HFFc6 (cell line): ENCODE data around the gene LEMD2. TPM values are rescaled to one million over a fixed set of nuclear protein-coding genes. Genes with fewer than 3 reads are reported as not detected.

Experiments
- DNase-seq: peaks from one replicate; pipeline ENCODE4 v3.0.0-alpha.2; 2018
- H3K27ac Mint-ChIP-seq: 2 replicates; pipeline ENCODE4 v1.8.0; 2020; ENCODE audit warnings: mild to moderate bottlenecking, mixed read lengths
- H3K27me3 Mint-ChIP-seq: 2 replicates; pipeline ENCODE4 v1.8.0; 2021; ENCODE audit warnings: mild to moderate bottlenecking, moderate library complexity, mixed read lengths; ENCODE audit not compliant: insufficient read depth
- H3K36me3 Mint-ChIP-seq: 2 replicates; pipeline ENCODE4 v1.8.0; 2021; ENCODE audit warnings: low read depth, mixed read lengths
- H3K4me1 Mint-ChIP-seq: 2 replicates; pipeline ENCODE4 v1.8.0; 2020; ENCODE audit warnings: low read depth, mixed read lengths
- H3K4me3 Mint-ChIP-seq: 2 replicates; pipeline ENCODE4 v1.8.0; 2020; ENCODE audit warnings: mild to moderate bottlenecking, moderate library complexity, mixed read lengths
- H3K9me3 Mint-ChIP-seq: 2 replicates; pipeline ENCODE4 v1.8.0; 2020; ENCODE audit warnings: mild to moderate bottlenecking, mixed read lengths
- total RNA-seq, 6 experiments: library from RNA; stranded (reverse); fragmentation: NEBNext Ultra II Directional; extraction: Animal tissue kit (Norgen Biotek cat#: 25700); gene quantifications; 2 replicates in 1 of 6; 3 replicates in 5 of 6; pipeline ENCODE4 v1.2.3, GENCODE V29; 2021
- TF ChIP-seq, protein P1 (sequence below): fragments of 200-600 bp; sonication (generic); IDR thresholded peaks from 2 replicates; pipeline ENCODE4 v1.5.0; 2021; ENCODE audit warnings: antibody characterized with exemption, mild to moderate bottlenecking

The LEMD2 gene
- total RNA-seq, 6 experiments from 2014 or later: 42.4 to 46.7 (median 44.9) TPM

DNA sequence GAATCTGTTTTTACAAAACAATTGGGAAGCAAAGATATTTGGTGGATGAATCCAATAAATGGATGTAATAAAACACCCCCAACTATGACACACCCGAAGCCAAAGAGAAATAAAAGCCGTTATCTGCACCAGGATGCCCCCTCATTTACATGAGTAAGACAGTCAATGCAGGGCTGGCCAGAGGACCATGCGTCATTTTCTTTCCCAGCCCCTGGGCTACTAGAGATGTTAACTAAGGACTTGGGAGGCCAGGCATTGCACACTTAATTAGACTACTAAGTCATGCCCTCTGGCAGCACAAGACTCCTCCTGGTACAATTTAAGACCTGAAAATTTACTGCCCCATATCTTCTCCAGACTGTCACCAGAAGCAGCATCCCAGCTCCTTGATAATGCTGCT, 3.2 kb downstream of the LEMD2 start:
- peak overlapping the region; percentile 100 for H3K27ac Mint-ChIP-seq
- TF ChIP-seq, protein P1, sequence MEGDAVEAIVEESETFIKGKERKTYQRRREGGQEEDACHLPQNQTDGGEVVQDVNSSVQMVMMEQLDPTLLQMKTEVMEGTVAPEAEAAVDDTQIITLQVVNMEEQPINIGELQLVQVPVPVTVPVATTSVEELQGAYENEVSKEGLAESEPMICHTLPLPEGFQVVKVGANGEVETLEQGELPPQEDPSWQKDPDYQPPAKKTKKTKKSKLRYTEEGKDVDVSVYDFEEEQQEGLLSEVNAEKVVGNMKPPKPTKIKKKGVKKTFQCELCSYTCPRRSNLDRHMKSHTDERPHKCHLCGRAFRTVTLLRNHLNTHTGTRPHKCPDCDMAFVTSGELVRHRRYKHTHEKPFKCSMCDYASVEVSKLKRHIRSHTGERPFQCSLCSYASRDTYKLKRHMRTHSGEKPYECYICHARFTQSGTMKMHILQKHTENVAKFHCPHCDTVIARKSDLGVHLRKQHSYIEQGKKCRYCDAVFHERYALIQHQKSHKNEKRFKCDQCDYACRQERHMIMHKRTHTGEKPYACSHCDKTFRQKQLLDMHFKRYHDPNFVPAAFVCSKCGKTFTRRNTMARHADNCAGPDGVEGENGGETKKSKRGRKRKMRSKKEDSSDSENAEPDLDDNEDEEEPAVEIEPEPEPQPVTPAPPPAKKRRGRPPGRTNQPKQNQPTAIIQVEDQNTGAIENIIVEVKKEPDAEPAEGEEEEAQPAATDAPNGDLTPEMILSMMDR: no peak
- H3K36me3 Mint-ChIP-seq: peaks cover 46% of the 10 kb centered on the region
- peak overlapping the region; percentile 100 for H3K4me3 Mint-ChIP-seq
- peaks cover 5% of the 10 kb centered on the region; the same call in 1 of the 2 replicates for H3K27me3 Mint-ChIP-seq
- peak; percentile 92 for DNase-seq
- no peaks in the 10 kb centered on the region for H3K9me3 Mint-ChIP-seq
- H3K4me1 Mint-ChIP-seq: peaks cover 91% of the 10 kb centered on the region

DNA sequence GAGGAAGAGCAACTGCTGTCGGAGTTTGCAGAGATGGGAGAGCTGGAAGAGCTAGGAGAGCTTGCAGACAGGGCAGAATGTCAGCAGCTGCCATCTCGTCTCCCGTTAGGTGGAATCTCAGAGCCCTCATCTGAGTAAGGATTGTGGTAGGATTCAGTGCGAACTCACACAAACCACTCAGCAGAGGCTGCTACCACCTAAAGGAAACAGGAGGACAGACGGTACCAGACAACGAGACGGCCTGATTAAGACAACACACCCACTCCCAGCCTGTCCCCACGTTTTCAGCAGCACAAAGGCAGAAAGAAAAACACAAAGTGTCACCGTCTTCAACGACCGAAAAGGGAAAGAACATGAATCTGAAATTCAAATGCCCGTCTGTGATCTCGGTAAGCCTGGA, 4.1 kb downstream of the LEMD2 start:
- peak overlapping the region; percentile 61 for H3K4me3 Mint-ChIP-seq
- H3K9me3 Mint-ChIP-seq: no peaks in the 10 kb centered on the region
- peak overlapping the region; percentile 100 for H3K27ac Mint-ChIP-seq
- H3K4me1 Mint-ChIP-seq: peaks cover 88% of the 10 kb centered on the region
- peaks cover 54% of the 10 kb centered on the region for H3K36me3 Mint-ChIP-seq
- H3K27me3 Mint-ChIP-seq: peaks cover 6% of the 10 kb centered on the region; the same call in 1 of the 2 replicates
- no peak for DNase-seq
- TF ChIP-seq, protein P1: no peak

DNA sequence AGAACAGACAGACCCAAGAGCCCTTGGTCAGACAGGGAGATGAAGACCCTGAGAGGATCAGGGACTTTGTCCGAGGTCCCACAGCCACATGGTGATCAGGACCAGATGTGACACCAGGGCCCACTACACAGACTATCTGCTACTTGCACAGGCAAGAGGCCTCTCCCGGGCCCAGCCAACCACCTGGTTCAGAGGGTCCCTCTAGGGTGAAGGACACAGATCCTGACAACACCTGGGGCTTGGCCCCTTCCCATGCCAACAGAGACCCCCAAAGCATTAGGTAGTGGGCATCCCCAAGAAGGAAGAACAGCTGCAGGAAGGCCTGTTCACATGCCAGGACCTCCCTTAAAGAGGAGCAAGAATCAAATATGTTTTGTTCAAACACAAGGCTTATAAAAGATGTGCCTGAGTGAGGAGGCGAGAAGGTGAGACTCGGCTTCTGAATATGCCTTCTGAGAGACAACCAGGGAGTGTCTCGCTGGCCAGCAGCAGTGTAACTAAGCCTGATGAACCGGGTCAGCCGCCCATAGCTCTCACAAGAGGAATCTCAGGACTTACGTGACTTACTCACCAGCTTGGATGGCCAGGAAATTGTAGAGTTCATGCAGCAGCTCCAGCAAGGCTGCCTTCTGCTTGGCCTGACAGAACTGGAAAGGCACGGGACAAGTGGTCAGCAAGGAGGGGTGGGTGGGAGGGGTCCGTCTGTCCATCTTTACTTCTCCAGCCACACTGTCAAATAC, 5.0 kb downstream of the LEMD2 start:
- Mint-ChIP-seq H3K4me1 (peaks cover 80% of the 10 kb centered on the region), H3K27me3 (peaks cover 4% of the 10 kb centered on the region; the same call in 1 of the 2 replicates), H3K36me3 (peaks cover 57% of the 10 kb centered on the region), H3K9me3 (no peaks in the 10 kb centered on the region), H3K4me3 (no peak overlapping the region), H3K27ac (peak overlapping the region; percentile 100)
- TF ChIP-seq, protein P1: no peak
- no peak for DNase-seq

DNA sequence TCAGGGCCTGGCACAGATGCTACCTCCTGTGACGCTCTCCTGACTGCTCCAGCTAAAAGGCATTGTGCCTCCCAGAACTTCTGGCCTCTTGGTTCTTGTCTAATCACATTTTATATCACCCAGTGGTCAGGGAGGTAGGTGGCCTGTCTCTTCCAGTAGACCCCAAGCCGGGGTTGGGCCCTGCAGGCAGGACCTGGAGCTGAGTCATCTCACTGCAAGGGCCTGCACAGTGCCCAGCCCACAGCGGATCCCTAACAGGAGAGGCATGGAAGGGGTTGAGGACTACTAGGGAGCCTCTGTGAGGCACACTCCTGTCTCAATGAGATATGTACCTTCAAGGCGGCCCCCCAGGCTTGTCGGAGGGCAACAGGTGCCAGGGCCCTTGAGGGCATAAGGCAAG, 6.4 kb downstream of the LEMD2 start:
- TF ChIP-seq, protein P1: no peak
- Mint-ChIP-seq H3K36me3 (peaks cover 56% of the 10 kb centered on the region), H3K27me3 (peaks cover 2% of the 10 kb centered on the region; the same call in 1 of the 2 replicates), H3K4me3 (peak overlapping the region; percentile 65; the same call in 1 of the 2 replicates), H3K4me1 (peaks cover 72% of the 10 kb centered on the region), H3K9me3 (no peaks in the 10 kb centered on the region), H3K27ac (peak overlapping the region; percentile 87)
- no peak for DNase-seq

DNA sequence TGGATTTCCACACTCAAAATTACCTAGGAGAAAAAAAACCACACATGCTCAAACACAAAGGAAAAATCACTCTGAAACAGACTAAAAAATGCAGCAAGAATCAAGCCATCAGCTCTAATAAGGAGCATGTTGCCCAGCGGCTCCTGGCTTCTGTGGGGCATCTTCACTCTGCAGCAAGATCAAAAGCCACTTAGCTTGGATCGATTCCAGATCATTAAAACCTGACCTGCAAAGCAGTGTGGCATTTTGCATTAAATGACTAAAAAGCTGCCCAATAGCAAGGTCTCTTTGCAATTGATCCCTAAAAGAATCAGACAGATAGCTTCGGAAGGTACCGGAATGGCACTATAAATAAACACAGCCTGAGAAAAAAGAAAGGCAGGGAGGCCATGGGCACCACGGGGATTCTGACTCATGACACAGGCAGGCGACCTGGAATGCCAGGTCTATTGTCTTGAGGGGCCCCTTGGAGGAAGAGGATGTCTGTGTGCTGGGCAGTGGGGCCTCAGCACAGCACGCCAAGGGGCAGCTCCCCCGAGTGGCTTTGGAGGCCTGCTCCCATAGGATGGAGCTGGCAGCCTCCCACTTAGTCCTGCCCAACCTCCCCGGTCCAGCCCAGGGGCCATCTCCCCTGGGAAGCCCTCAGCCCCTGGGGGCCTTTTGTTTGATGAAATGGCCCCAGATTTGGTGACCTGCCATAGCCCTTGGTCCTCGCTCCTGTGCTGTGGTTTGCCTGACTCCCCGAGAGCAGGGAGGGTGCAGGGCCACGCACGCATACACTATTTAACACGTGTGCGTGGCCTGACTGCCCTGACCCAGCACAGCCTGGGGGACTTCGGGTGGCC, 7.6 kb downstream of the LEMD2 start:
- DNase-seq: peak; percentile 11

More for the DNA sequence above, 7.6 kb downstream of the LEMD2 start:
- TF ChIP-seq, protein P1: no peak
- peak overlapping the region; percentile 72 for H3K27ac Mint-ChIP-seq
- no peaks in the 10 kb centered on the region for H3K9me3 Mint-ChIP-seq
- peaks cover 2% of the 10 kb centered on the region; the same call in 1 of the 2 replicates for H3K27me3 Mint-ChIP-seq
- peaks cover 60% of the 10 kb centered on the region for H3K4me1 Mint-ChIP-seq
- H3K36me3 Mint-ChIP-seq: peaks cover 62% of the 10 kb centered on the region
- H3K4me3 Mint-ChIP-seq: peak overlapping the region; percentile 63
